HepG2 (cell line): ENCODE data around the gene MTRFR. TPM values are rescaled to one million over a fixed set of nuclear protein-coding genes. Genes with fewer than 3 reads are reported as not detected.

Source experiments
- DPF2 ChIP-seq: sonication (generic); formaldehyde crosslinking; IDR thresholded peaks from 2 replicates; pipeline ENCODE4 v1.4.0; 2020; ENCODE audit warnings: mild to moderate bottlenecking, low read depth, missing genetic modification reagents, borderline replicate concordance
- E2F5 ChIP-seq: sonication (generic); formaldehyde crosslinking; conservative IDR thresholded peaks from 2 replicates; pipeline ENCODE4 v1.4.0; 2020; ENCODE audit warnings: missing genetic modification reagents
- HDAC1 ChIP-seq: sonication (generic); formaldehyde crosslinking; IDR thresholded peaks from 2 replicates; pipeline ENCODE4 v1.5.1; 2020; ENCODE audit warnings: mild to moderate bottlenecking, missing genetic modification reagents
- HES4 ChIP-seq: sonication (generic); formaldehyde crosslinking; IDR thresholded peaks from 2 replicates; pipeline ENCODE4 v1.9.0; 2021; ENCODE audit warnings: mild to moderate bottlenecking, missing genetic modification reagents, borderline replicate concordance
- HOXA3 ChIP-seq: sonication (generic); formaldehyde crosslinking; IDR thresholded peaks from 2 replicates; pipeline ENCODE4 v1.5.0; 2020; ENCODE audit warnings: missing genetic modification reagents
- IKZF1 ChIP-seq: fragments of 450-650 bp; IDR thresholded peaks from 2 replicates; pipeline ENCODE4 v1.7.1; 2016
- MATR3 ChIP-seq: sonication (generic); formaldehyde crosslinking; IDR thresholded peaks from 2 replicates; pipeline ENCODE4 v1.4.0; 2020; ENCODE audit warnings: missing genetic modification reagents
- MED13 ChIP-seq: sonication (generic); formaldehyde crosslinking; IDR thresholded peaks from 2 replicates; pipeline ENCODE4 v1.5.0; 2020; ENCODE audit warnings: missing genetic modification reagents
- MZF1 ChIP-seq: sonication (generic); formaldehyde crosslinking; IDR thresholded peaks from 2 replicates; pipeline ENCODE4 v1.8.1; 2023; ENCODE audit warnings: mild to moderate bottlenecking, missing genetic modification reagents, borderline replicate concordance
- NCOA2 ChIP-seq: sonication (generic); formaldehyde crosslinking; IDR thresholded peaks from 2 replicates; pipeline ENCODE4 v1.8.0; 2022; ENCODE audit warnings: inconsistent platforms
- TEAD3 ChIP-seq: optimal IDR thresholded peaks from 2 replicates; pipeline ENCODE3; 2016; ENCODE audit warnings: borderline replicate concordance
- TRIM22 ChIP-seq: fragments of 450-650 bp; IDR thresholded peaks from 2 replicates; pipeline ENCODE4 v1.6.1; 2017
- ZBTB1 ChIP-seq: sonication (generic); formaldehyde crosslinking; IDR thresholded peaks from 2 replicates; pipeline ENCODE4 v1.4.0; 2020; ENCODE audit warnings: missing genetic modification reagents, borderline replicate concordance
- ZBTB14 ChIP-seq: sonication (generic); formaldehyde crosslinking; IDR thresholded peaks from 2 replicates; pipeline ENCODE4 v1.4.0; 2020; ENCODE audit warnings: missing genetic modification reagents
- ZNF10 ChIP-seq: sonication (generic); formaldehyde crosslinking; IDR thresholded peaks from 2 replicates; pipeline ENCODE4 v1.4.0; 2020; ENCODE audit warnings: mild to moderate bottlenecking, low read depth, missing genetic modification reagents, borderline replicate concordance
- ZNF264 ChIP-seq: sonication (generic); formaldehyde crosslinking; IDR thresholded peaks from 2 replicates; pipeline ENCODE4 v1.4.0; 2020; ENCODE audit warnings: missing genetic modification reagents
- ZNF280B ChIP-seq: sonication (generic); formaldehyde crosslinking; IDR thresholded peaks from 2 replicates; pipeline ENCODE4 v1.5.0; 2020; ENCODE audit warnings: missing genetic modification reagents, mild to moderate bottlenecking, borderline replicate concordance
- ZNF337 ChIP-seq: sonication (generic); formaldehyde crosslinking; IDR thresholded peaks from 2 replicates; pipeline ENCODE4 v1.5.1; 2020; ENCODE audit warnings: missing genetic modification reagents, low read depth, mild to moderate bottlenecking, borderline replicate concordance
- ZNF382 ChIP-seq: sonication (generic); formaldehyde crosslinking; IDR thresholded peaks from 2 replicates; pipeline ENCODE4 v1.5.0; 2020; ENCODE audit warnings: missing genetic modification reagents, mild to moderate bottlenecking, borderline replicate concordance
- ZNF44 ChIP-seq: sonication (generic); formaldehyde crosslinking; IDR thresholded peaks from 2 replicates; pipeline ENCODE4 v1.5.1; 2020; ENCODE audit warnings: mild to moderate bottlenecking, missing genetic modification reagents
- ZNF513 ChIP-seq: sonication (generic); formaldehyde crosslinking; conservative IDR thresholded peaks from 2 replicates; pipeline ENCODE4 v1.5.0; 2020; ENCODE audit warnings: missing genetic modification reagents
- ZNF577 ChIP-seq: sonication (generic); formaldehyde crosslinking; IDR thresholded peaks from 2 replicates; pipeline ENCODE4 v1.4.0; 2020; ENCODE audit warnings: mild to moderate bottlenecking, low read depth, missing genetic modification reagents, borderline replicate concordance
- ZNF691 ChIP-seq: sonication (generic); formaldehyde crosslinking; IDR thresholded peaks from 2 replicates; pipeline ENCODE4 v1.4.0; 2020; ENCODE audit warnings: missing genetic modification reagents, low read depth, mild to moderate bottlenecking, borderline replicate concordance
- ZNF713 ChIP-seq: sonication (generic); formaldehyde crosslinking; IDR thresholded peaks from 2 replicates; pipeline ENCODE4 v1.4.0; 2020; ENCODE audit warnings: mild to moderate bottlenecking, missing genetic modification reagents
- polyA plus RNA-seq, 8 experiments: library from polyadenylated mRNA; depleted of rRNA in 3 of 8; stranded (reverse) in 7 of 8; unstranded in 1 of 8; fragments of >200 nt; fragmentation: Illumina TruSeq in 4 of 8; extraction: Trizol in 4 of 8; gene quantifications; 2 replicates each; pipeline versions ENCODE4 v1.2.1 to v1.2.3, GENCODE V29; 2011 to 2016; ENCODE audit warnings: low read depth in 4 of 8, missing spikeins in 1 of 8, mixed read lengths in 1 of 8; ENCODE audit not compliant: insufficient read depth in 1 of 8
- total RNA-seq, 5 experiments: library from RNA; depleted of rRNA; stranded (reverse); fragments of >200 nt; fragmentation: Illumina TruSeq; extraction: Trizol; gene quantifications; 2 replicates each; pipeline ENCODE4 v1.2.3, GENCODE V29; 2016; ENCODE audit warnings: low read depth in 1 of 5

The MTRFR gene
- total and polyA plus RNA-seq, 2 of the 13 experiments (the other 11 are each of a cell fraction or from before 2014, with no cell fraction given): 7.1 to 9.9 TPM

- no peak; the same call in 1 of the 2 replicates for TF ChIP-seq DPF2
- no peak for TF ChIP-seq ZNF337
- TF ChIP-seq ZNF382 (CRISPR knock-in tag): no peak
- TF ChIP-seq IKZF1: no peak
- TF ChIP-seq MZF1 (CRISPR knock-in tag): no peak
- TF ChIP-seq ZNF691 (CRISPR knock-in tag): peak; percentile 59; the same call in 1 of the 2 replicates
- no peak for TF ChIP-seq ZBTB1 (CRISPR knock-in tag)
- no peak for TF ChIP-seq ZNF713 (CRISPR knock-in tag)
- no peak for TF ChIP-seq ZNF280B (CRISPR knock-in tag)
- no peak for TF ChIP-seq ZBTB14 (CRISPR knock-in tag)
- TF ChIP-seq ZNF513 (CRISPR knock-in tag): no peak
- no peak for TF ChIP-seq MATR3 (CRISPR knock-in tag)
- TF ChIP-seq E2F5: no peak
- peak; percentile 65; the same call in 1 of the 2 replicates for TF ChIP-seq HOXA3
- TF ChIP-seq ZNF577 (CRISPR knock-in tag): no peak
- TF ChIP-seq MED13 (CRISPR knock-in tag): no peak
- TF ChIP-seq NCOA2 (CRISPR knock-in tag): peak; percentile 53; the same call in 1 of the 2 replicates
- no peak for TF ChIP-seq TRIM22
- TF ChIP-seq HES4: no peak
- peak; percentile 49 for TF ChIP-seq HDAC1 (CRISPR knock-in tag)
- TF ChIP-seq ZNF10 (CRISPR knock-in tag): no peak
- no peak for TF ChIP-seq ZNF44
- TF ChIP-seq ZNF264 (CRISPR knock-in tag): peak; percentile 76; the same call in 1 of the 2 replicates
- no peak for TF ChIP-seq TEAD3
These were observed 60.0 kb downstream of the MTRFR start (continued) for GRCh38 chr12:123293178-123293760.
